GM04504 (cell line): Measurements from ENCODE around the gene STARD3.

Source experiments
- DNase-seq: peaks from one replicate; pipeline ENCODE4 v3.0.0-alpha.2; 2012; ENCODE audit warnings: low read depth

STARD3 gene

DNA sequence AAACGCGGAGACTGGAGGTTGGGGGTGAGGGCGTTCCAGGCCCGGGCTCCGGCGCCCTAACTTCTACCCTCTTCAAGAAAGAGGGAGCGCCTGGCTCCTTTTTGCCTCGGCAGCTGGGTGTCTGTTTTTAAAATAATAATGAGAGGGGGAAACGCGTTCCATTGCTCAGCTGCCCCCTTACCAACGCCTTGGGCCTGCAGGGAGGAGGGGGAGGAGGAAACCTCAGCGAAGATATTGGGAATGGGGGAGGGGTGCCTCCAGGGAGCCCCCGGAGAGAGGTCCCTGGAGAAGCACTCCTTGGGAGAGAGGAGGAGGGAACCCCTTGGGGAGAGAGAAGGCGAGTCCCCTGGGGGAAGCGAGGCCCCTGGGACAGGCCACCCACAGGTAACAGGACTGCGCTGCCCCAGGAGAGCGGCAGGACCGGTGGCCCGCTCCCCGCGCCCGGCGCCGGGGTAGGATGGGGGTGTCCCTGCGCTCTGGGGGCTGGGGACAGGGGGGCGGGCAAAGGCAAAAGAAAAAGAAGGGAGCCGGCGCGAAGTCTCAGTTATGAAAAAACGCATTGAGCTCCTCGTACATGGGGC is 31.9 kb upstream of the STARD3 start:
- DNase-seq = no peak

DNA sequence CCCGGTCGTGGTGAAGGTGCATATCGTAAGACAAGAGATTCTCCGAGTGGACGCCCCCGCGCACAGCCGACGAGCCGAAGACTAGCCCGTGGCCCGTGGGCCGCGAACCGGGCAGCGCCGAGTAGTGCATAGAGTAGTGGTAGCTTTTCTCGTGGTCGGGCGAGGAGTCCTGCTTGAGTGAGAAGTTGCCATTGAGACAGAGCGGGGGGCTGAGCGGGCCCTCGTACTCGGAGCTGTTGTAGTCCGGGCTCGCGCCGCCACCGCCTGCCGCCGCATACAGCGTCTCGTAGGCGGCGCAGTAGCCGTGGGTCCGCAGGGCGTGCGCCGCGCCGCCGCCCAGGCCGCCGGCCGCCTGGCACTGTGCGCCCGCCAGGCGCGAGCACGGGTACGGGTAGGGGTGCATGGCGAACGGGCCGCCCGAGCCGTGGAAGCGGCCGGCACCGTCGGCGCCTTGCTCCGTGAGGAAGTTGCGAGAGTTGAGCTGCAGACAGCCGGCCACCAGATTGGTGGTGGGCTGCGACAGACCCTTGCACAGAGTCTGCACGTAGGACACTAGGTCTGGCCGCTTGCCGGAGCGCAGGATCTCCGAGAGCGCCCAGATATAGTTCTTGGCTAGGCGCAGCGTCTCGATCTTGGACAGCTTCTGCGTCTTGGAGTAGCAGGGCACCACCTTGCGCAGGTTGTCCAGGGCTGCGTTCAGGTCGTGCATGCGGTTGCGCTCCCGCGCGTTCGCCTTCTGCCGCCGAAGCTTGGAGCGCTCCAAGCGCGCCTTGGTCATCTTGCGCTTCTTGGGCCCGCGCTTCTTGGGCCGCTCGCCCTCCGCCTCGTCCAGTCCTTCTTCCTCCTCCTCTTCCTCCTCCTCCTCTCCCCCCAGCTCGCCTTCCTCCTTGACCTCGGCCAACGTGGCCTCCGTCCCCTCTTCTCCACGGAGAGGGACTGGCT is 31.2 kb upstream of the STARD3 start:
- DNase-seq = no peak

DNA sequence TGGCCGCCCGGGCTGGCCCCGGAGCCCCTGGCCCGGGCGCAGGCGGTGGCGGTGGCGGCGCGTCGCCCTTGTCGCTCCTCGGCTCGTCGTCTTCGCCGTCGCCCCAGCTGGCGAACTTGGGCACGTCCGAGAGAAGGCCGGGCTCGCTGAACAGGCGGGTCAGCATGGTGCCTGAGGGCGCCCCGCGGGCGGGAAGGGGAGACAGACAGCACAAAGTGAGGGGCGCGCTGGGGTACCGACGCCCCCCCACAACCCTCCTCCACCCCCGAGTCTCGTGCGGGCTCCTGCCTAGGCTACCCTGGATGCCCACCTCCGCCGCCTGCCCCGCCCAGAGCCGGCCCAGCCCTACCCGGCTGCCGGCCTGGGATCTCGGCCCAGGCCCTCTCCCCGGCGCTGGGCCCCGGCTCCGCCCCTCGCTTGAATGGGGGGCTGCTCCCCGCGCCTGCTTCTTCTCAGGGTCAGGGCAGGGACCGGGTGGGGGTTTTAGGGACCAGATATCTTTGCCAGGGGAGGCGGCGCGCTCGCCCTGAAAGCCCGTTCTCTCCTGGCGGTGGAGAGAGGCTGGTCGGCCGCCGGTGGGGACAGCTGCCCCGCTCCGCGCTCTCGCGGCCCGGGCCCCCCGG is 30.4 kb upstream of the STARD3 start:
- DNase-seq = no peak

DNA sequence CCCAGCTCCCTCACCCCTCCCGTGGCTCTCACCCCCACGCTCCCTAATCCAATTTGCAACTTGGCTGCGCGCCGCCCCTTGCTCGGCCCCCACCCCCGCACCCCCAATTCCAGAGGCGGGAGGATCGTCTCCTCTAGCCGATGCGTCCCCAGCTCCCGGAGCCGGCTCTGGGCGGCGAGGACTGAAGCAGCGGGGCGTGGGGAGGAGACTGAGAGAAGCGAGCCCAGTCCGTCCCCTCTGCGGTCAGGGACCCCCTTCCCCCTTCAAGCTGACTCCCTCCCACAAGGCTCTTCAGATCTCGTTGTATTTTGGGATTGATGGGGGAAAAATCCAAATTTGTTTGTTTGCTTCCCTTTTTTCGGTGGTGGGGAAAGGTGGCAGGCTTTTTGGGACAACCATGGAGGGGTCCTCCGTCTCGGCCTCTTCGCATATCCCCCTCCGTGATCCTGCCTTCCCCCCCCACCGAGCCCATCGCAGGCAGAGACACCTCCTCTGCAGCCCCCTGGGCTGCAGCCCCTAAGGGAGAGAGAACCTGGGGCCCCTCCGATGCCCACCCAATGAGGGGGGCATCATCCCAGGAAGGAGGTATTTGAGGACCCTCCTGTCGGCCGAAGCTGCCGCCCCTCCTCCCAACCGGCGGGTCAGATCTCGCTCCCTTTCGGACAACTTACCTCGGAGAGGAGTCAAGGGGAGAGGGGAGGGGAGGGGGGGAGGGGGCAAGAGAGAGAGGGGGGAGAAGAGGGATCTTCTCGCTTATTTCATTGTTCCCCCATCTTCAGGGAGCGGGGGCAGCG is 29.7 kb upstream of the STARD3 start:
- DNase-seq = no peak

DNA sequence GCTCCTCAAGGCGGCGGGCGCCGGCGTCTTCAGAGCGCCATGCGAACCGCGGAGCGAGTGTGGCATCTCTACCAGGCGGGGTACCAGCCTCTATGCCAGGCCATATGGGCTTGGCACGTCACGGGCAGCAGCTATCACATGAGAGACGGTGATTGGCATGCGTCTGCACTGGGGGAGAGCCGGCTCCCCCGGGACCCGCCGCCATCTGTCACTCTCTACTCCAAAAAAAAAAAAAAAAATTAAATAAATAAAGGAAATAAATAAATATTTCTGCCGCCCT is 29.2 kb upstream of the STARD3 start, which contains the start of gene NEUROD2:
Gene NEUROD2, minus strand, starts transcription at position 70 of the 280 bp plus-strand sequence. CDS start 1,321 bp downstream, outside the sequence.
- DNase-seq = no peak

DNA sequence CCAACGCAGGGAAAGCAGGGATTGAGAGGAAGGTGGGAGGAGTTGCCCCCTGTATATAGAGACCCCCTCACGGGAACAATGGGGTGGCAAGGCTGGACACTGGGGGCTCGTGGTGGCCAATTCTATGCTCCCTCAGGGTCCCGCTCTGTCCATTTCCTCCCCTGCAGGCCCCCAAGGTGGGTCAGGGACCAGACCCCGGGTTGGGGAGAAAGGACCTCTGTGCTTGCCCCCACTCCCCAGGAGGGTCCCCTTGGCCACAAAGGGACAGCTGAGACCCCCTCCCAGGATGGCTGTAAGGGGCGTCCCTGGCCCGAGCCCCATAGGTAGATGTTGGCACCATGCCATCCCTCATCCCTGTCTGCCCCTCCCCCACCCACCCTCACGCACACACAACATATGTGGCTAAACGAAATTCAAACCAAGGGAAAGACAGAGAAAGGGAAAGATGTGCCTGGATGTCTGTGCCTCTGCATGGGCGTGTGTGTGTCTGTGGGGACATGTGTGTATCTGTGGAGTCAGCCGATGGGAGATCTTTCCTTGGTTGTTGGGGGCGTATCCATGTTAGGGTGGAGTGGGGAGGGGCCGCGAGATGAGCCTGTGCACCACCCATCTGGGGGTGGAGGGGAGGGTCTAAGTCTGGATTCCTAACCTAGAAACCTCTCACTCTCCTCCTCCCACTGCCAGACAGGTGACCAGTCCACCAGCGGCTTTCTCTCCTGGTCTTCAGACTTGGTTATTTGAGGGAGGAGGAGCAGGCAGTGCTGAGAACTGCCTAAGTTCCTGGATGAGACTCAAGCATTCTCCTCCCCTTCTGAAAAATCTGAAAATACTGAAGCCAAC is 28.6 kb upstream of the STARD3 start:
- DNase-seq = no peak

DNA sequence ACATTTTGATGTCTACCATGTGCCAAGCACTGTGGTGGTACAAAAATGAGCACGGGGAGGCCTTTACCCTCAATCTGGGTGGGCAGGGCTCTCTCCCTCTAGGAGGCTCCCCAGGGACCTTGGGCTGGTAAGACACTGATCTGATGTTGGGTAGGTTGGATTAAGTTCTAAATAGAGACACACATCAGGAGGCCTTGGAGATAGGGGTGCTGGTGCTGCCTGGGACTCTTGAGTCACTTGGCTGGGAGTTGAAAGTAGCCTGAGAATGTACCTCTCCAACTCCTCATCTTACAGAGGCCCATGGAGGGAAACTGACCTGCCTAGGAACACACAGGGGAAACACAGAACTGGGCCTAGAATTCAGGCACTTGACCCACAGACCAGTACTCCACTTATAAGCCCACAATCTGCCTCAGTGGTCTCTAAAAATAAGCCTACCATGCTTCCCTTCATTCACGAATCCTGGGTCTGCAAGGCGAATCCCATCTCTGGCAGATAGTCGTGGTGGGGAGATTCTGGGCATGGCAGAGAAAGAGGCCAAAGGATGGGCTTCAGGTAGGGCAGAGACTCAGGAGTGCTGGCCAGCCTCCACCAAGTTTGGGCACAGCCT is 27.4 kb upstream of the STARD3 start:
- no peak for DNase-seq

DNA sequence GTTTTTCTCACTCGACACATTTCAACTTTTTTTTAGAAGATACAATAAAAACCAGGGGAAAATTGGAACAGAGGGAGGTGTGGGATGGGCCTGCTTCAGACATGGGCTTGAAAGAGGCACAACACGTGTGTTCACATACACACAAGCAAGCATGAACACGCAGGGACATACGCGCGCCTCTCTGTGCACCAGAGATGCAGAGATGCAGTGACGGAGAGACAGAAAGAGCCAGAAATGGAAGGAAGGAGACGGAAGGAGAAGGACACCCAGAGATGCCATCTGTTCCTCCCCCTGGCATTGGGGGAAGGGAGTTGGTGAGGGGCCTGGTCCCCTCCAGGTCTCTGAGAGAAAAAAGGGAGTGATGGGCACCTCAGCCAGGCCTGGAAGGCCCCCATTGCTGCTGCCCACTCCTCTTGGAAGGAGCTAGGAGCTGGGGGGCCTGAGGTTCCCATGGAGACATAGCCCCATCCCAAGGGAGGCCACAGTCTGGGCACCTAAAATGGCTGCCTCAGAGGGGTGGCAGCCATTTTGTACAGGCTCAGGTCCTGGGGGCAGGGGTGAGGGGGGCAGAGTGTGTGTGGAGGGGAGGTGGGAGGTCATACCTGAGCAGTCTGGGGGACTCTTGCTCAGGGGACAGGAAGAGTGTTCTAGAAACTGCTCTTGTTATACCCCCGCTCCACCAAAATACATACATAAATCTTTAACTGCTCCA is 25.4 kb upstream of the STARD3 start:
- DNase-seq = no peak

DNA sequence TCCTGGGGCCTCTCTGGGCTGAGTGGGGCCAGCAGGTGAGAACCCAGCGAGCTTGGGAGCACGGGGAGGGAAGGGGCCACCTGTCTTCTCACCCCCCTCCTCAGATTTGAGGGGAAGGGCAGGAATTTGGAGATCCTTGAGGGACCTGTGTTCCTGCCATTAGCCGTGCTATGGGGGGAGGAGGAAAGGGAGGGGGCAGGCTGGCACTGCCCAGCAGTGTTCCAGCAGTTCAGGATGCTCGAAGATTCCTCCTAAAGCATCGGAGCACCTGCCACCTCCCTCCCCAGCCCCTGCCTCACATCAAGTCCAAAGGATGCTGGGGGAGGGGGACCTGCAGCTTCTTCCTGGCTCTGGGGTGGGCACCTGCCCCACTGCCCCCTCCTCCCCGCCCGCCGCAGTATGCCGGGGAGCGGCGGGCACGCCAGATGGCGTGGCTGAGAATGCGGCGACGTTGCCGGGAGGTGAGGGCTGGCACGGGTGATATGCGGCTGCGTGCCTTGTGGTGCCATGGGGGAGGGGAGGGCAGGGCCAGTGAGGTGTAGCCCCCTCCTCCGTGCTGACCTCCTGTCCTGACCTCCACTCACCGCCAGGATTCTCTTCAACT is 24.6 kb upstream of the STARD3 start:
- DNase-seq = no peak

DNA sequence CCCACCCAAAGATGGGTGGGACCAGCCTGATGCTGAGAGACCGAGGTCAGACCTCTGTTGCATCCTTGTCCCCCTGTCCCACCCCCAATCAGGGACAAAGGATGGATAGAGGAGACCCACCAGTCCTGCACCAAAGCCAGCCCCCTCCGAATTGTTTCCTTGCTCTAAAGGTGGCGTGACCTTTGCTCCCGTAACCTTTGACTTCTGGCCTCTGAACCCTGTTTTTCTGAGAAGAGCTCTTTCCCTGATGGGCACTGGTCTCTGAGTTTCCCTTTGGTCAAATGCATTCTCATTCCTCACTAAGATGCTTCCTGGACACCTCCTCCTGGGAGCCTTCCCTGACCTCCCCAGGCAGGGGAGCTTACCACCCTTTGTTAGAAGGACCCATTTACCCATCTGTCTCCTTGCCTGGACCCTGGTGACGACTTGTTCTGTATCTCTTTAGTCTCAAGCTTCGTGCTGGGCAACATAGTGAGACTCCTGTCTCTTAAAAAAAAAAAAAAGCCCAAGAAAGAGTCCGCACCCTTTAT is 23.9 kb upstream of the STARD3 start:
- DNase-seq = no peak

DNA sequence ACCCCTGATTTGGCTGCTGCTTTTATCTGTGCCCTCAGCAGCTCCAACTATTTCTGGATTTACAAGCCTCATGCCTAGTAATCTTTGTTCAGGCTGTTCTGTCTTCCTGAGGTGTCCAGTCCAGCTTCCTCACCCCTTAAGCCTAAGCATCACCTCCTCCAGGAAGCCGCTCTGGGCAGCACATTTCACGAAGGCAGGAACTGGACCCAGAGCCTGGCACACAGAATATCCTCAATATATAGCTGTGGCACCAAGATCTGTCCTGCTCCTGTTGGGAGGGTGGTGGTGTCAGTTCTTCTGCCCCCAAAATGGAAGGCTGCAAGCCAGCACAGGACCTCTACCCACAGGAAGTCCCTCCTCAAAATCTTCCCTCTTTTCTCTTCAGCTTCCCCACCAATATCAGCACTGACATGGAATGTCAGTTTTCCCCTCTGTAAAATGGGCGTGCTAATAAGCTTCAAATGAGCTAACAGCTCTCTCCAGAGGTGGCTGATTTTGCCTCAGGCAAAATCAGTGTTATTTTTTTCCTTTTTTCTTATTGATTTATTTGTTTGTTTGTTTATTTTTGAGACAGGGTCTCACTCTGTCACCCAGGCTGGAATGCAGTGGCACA is 22.3 kb upstream of the STARD3 start:
- DNase-seq = no peak

DNA sequence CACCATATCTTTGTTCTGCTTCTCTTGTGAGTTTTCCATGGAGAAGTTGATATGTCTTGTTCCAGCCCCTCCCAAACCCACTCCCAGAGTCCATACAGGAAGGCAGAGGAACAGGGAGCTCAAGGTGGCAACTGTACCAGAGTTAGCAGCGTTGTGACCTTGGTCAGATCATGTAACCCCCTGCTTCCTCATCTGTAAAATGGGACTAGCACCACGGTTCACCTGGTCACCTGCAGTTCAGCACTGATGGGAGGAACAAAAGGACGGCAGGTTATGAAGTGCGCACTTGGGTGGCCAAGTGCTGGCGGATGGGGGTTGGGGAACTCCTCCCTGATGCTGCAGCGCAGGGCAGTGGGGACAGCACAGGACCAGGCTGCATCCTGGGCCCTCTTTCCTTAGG is 21.5 kb upstream of the STARD3 start:
- no peak for DNase-seq

DNA sequence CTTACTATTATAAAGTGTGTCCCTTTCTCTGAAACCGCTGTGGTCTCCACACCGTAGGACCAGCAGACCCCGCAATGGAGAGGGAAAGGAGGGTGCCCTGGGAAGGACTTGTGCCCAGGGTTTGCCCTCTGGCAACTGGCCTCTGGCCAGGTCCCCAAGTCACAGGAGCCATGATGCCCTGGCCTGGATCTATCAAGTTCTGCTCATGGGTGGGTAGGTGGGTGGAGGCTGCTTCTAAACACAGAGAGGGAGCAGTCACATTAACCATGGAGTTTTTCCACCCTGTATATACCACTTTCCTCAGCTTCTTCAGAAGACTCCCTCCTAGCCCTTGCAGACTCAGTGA is 19.9 kb upstream of the STARD3 start:
- no peak for DNase-seq

DNA sequence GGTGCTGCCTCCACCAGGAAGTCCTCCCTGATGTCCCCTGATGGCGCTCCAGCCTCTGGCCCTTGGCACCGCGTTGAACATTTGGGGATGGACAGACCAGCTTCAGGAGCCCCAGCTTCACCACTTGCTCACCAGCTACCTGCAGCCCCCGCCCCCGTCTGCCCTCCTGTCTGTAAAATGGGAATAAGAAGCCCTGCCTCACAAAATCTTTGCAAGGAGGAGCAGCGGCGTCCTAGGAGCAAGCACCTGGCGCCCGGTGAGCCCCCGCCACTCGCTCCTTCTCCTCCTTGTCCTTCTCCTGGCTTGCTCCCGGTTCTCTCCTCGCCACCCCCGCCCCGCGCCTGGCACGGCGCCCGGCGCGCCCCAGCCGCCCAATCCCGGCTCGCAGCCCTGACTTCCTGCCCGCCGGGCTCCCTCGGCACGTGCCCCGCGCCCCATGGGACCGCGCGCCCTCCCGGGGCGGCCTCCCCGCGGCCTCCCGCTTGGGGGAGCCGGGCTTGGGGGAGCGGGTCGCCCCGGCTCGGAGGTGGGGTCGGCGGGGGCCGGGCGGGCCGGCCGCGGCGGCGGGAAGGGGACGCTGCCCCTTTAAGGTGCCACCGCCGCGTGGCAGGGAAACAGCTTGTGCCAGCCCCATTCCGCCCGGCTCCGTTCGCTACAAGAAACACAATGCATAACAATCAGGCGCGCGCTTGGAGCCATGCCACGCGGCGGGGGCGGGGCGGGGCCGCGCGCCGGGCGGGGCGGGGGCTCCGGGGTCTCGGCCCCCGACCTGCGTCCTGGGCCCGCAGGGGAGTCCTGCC is 19.3 kb upstream of the STARD3 start:
- no peak for DNase-seq

DNA sequence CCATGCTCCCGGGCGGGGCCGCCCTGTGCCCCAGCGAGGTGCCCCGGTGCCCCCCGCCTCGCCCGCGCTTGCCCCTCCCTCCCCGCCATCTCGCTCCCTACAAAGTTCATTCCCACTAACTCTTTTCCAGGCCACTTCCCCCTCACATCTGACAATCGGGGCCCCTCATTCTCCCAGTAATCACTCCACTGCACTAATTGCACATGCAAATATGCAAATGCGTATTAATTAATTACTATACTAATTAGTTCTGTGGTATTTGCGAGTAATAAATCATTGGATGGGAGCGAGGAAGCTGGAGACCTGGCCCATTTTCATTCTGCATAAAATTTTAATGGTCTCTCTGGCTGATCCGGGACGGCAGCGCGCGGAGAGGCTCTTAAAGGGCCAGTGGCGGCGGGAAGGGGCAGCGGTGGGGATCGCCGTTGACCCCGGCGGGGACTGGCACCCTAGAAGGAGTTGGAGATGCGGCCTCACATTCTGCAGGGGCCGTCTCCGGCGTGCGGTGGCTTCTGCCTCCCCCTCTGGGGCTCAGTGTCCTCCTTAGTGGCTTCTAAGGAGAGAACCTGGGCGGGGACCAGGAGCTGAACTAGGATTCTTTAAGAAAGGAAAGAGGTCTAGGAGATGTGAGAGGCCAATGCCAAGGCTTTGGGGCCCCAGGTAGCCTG is 18.6 kb upstream of the STARD3 start:
- DNase-seq = no peak

DNA sequence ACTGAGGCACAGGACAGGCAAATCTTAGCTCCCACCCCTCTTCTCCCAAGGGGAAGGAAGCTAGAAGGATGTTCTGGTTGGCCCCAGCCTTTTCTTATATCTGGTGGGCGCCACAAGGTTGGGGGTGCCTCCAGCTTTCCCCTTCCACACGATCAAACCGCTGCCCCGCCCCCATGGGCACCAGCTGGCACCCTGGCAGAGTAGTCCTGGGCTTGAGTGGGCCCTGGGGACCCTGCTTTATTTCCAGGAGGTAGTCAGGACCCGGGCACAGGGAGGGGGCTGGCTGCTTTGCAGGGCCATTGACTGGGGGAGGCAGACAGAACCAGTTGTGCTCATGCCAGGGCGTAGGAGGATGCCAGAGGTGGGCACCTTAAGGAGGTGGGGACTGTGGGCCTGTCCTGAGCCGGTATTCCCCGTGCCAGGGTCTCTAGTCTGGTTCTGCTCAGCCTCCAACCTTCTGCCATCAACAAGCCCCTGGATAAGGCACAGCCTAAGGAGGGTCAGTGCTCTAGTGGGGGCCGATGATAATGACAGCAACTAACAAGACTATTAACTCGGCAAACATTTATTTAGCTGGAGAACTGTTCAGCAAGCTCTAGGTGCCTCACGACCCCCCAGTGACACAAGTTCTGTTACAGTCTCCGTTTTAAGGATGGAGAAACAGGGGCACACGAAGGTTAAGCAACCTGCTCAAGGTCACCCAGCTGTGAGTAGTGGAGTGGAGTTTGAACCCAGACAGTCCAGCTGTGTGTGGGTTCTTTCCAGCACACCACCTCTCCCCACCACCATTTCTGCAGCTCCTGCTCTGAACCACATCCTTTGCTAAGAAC is 17.8 kb upstream of the STARD3 start:
- DNase-seq = no peak

DNA sequence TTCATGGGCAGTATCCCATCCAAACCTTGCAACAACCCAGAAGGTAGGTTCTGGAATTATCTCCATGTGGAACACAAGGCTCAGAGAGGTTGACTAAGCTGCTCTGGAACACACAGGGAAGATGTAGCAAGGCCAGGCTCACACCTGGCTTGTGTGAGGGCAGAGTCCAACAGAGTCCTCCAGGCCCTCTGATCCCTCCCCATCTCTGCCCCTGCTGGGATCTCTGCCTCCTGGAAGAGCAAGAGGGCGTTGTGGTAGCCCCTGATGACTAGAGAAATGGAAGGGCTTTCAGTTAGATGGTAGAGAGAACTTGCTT is 17.2 kb upstream of the STARD3 start:
- DNase-seq = no peak
